Vagina (tissue), 2 donors: ENCODE data around the gene PSME3IP1. TPM values are rescaled to one million over a fixed set of nuclear protein-coding genes. Genes with fewer than 3 reads are reported as not detected.

Experiments
- DNase-seq, 2 donors: peaks; one replicate each; pipeline ENCODE4 v3.0.0-alpha.2; 2017; ENCODE audit errors: extremely low spot score in 2 of 2
- H3K27ac ChIP-seq: fragments of 200-600 bp; sonication (generic); one replicate; pipeline ENCODE4 v1.5.1; 2019
- H3K27me3 ChIP-seq: fragments of 200-600 bp; sonication (generic); one replicate; pipeline ENCODE4 v1.5.1; 2019
- H3K36me3 ChIP-seq, 2 donors: fragments of 200-600 bp; sonication (generic); one replicate each; pipeline ENCODE4 v1.5.1; 2017 to 2019
- H3K4me1 ChIP-seq: fragments of 200-600 bp; sonication (generic); one replicate; pipeline ENCODE4 v1.5.1; 2019
- H3K4me3 ChIP-seq, 2 donors: fragments of 200-600 bp; sonication (generic); 1 replicate in 1 of 2; 2 replicates in 1 of 2; pipeline ENCODE4 v1.5.1; 2016 to 2019
- H3K9me3 ChIP-seq: fragments of 200-600 bp; sonication (generic); one replicate; pipeline ENCODE4 v1.5.1; 2019
- CTCF ChIP-seq, 3 experiments: fragments of 450-650 bp in 2 of 3; fragments of 200-600 bp in 1 of 3; sonication (generic) in 1 of 3; IDR thresholded peaks; one replicate each; pipeline ENCODE4 v1.5.1; 2017 to 2019; ENCODE audit warnings: antibody characterized with exemption in 3 of 3, mild to moderate bottlenecking in 2 of 3, moderate library complexity in 2 of 3
- POLR2A ChIP-seq, 2 donors: fragments of 450-650 bp; IDR thresholded peaks; one replicate each; pipeline ENCODE4 v1.6.1; 2017; ENCODE audit warnings: antibody characterized with exemption in 2 of 2, mild to moderate bottlenecking in 2 of 2, moderate library complexity in 2 of 2
- POLR2AphosphoS5 ChIP-seq, 2 donors: sonication (generic); formaldehyde crosslinking; IDR thresholded peaks; one replicate each; pipeline ENCODE4 v1.9.0; 2017; ENCODE audit warnings: antibody characterized with exemption in 2 of 2, mild to moderate bottlenecking in 2 of 2, low read depth in 1 of 2; ENCODE audit not compliant: insufficient read depth in 1 of 2
- intact Hi-C: fragments of 100-400 bp; cut with DNase I; formaldehyde crosslinking; loops from one replicate; pipeline ENCODE4 v1.15.1; 2023
- total RNA-seq: library from RNA; depleted of rRNA; stranded (reverse); fragments of >200 nt; gene quantifications from one replicate; pipeline ENCODE4 v1.2.3, GENCODE V29; 2016

PSME3IP1 gene
- total RNA-seq, 1 donor from 2014 or later, result 70.5 TPM

- TF ChIP-seq POLR2A (IDR thresholded peaks at IDR 0.05) (no peak), CTCF (IDR thresholded peaks at IDR 0.05) (no peak), POLR2AphosphoS5 (IDR thresholded peaks at IDR 0.05; ENCODE audit: insufficient read depth in 1 of 2, low read depth in 1 of 2) (no peak)
- Histone ChIP-seq H3K4me3 (no peak overlapping the region), H3K4me1 (peaks cover 43% of the 10 kb centered on the region), H3K9me3 (no peaks in the 10 kb centered on the region), H3K27me3 (no peaks in the 10 kb centered on the region), H3K27ac (no peak overlapping the region), H3K36me3 (no peaks in the 10 kb centered on the region)
- DNase-seq, result no peak
- intact Hi-C loops, result no loop called here
Observed at GRCh38 chr16:57146735-57147134, 39.1 kb downstream of the PSME3IP1 start.

DNA sequence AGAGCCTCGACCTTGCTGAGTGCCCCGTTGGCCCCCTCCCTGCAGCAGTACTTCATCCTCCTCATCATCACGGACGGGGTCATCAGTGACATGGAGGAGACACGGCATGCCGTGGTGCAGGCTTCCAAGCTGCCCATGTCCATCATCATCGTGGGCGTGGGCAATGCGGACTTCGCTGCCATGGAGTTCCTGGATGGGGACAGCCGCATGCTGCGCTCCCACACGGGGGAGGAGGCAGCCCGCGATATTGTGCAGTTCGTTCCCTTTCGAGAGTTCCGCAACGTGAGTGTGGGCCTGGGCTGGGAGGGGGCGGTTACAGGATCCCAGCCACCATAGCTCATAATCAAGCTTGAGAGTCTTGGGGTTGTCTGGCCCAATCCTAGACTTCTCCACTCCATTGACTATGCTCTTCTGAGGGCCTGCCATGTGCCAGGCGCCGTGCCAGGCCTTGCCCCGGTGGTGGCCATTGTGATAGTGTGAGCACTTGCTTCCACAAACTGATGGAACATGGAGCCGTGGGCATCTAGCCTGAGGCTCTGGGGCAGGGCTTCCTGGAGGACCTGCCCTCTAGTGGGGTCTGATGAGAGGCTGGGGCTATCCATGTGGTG, 39.7 kb downstream of the PSME3IP1 start:
- H3K4me1 ChIP-seq, result peaks cover 44% of the 10 kb centered on the region
- no peak for DNase-seq
- no peaks in the 10 kb centered on the region for H3K9me3 ChIP-seq
- no peaks in the 10 kb centered on the region for H3K36me3 ChIP-seq
- H3K27me3 ChIP-seq, result no peaks in the 10 kb centered on the region
- no peak overlapping the region for H3K4me3 ChIP-seq
- intact Hi-C loops, result no loop called here
- no peak for TF ChIP-seq CTCF (IDR thresholded peaks at IDR 0.05)
- no peak for TF ChIP-seq POLR2AphosphoS5 (IDR thresholded peaks at IDR 0.05; ENCODE audit: insufficient read depth in 1 of 2, low read depth in 1 of 2)
- no peak for TF ChIP-seq POLR2A (IDR thresholded peaks at IDR 0.05)
- no peak overlapping the region for H3K27ac ChIP-seq

DNA sequence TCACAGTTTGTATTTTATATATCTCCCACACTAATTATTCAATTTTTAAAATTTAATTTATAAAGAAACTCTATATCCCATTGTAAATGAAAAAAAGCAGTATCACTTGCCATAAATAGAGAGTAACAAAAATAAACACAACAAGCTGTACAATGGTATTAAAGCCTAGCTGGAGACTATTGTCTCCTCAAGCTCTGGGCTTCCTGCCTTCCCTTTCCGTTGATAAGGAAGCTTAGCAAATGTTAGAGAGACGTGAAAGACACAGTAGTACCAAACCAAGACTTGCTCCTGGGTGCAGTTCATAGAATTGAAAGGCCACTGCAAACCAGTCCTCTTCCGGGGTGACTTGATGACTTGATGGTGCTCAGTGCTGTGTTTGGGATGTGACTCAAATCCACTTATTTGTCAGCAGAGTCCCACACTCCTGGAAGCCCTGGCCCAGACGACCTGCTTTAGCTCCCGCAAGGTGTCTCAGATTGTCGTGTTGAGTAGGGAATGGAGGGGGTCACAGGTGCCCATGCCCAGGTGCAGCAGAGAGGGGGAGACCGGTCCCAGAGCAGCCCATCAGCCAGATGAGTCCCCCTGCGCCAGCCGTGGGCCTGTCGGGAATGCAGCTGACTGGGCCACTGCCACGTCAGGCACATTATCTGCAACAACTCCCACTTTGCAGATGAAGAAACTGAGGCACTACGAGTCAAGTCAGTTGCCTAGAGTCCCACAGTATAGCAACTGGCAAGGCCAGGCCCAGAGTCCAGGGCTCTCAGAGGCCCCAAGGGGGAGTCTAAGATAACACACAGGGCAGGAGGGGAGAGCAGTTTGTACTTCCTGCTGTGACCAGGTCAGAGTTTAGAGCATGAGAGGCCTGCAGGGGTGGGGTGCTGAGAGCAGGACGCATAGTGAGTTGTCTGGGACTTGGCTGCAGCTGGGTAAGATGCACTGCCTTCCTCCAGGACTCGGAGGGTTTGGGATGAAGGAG, 40.5 kb downstream of the PSME3IP1 start:
- Histone ChIP-seq H3K4me1 (peaks cover 52% of the 10 kb centered on the region), H3K36me3 (no peaks in the 10 kb centered on the region), H3K27me3 (no peaks in the 10 kb centered on the region), H3K9me3 (no peaks in the 10 kb centered on the region), H3K27ac (no peak overlapping the region), H3K4me3 (no peak overlapping the region)
- TF ChIP-seq POLR2AphosphoS5 (IDR thresholded peaks at IDR 0.05; ENCODE audit: insufficient read depth in 1 of 2, low read depth in 1 of 2) (no peak), POLR2A (IDR thresholded peaks at IDR 0.05) (no peak)
- intact Hi-C loops, result no loop called here
- peak in 1 of 2 donors; percentile 88 for DNase-seq

DNA sequence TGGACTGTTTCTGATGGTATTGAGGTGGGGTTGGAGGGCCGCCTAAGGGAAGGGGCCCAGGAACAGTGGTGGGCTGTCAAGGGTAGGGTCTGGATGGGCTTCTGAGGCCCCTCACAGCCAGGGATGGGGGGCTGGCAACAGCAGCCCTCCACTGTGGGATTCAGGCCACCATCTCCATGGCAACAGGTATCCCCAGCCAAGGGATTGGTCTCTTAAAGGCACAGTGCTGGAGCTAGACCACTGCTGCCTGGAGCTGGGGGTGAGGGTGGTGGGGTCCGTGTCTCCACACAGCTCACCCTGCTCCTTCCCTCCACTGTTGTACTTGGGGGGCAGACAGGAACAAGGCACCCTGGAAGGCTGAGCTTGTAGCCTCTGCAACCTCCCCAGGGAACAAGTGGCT, 41.8 kb downstream of the PSME3IP1 start:
- Histone ChIP-seq H3K27ac (no peak overlapping the region), H3K36me3 (no peaks in the 10 kb centered on the region), H3K4me1 (peaks cover 54% of the 10 kb centered on the region), H3K9me3 (no peaks in the 10 kb centered on the region), H3K4me3 (no peak overlapping the region), H3K27me3 (no peaks in the 10 kb centered on the region)
- DNase-seq, result no peak
- intact Hi-C loops, result no loop called here
- TF ChIP-seq POLR2A (IDR thresholded peaks at IDR 0.05) (no peak), POLR2AphosphoS5 (IDR thresholded peaks at IDR 0.05; ENCODE audit: insufficient read depth in 1 of 2, low read depth in 1 of 2) (no peak), CTCF (IDR thresholded peaks at IDR 0.05) (no peak)

GRCh38 chr16:57143149-57143921, 42.5 kb downstream of the PSME3IP1 start:
- no peak for DNase-seq
- Histone ChIP-seq H3K27ac (no peak overlapping the region), H3K4me3 (no peak overlapping the region), H3K27me3 (no peaks in the 10 kb centered on the region), H3K36me3 (no peaks in the 10 kb centered on the region), H3K4me1 (peaks cover 47% of the 10 kb centered on the region), H3K9me3 (no peaks in the 10 kb centered on the region)
- no peak for TF ChIP-seq CTCF (IDR thresholded peaks at IDR 0.05)
- TF ChIP-seq POLR2AphosphoS5 (IDR thresholded peaks at IDR 0.05; ENCODE audit: insufficient read depth in 1 of 2, low read depth in 1 of 2), result no peak
- no peak for TF ChIP-seq POLR2A (IDR thresholded peaks at IDR 0.05)
- intact Hi-C loops, result no loop called here
